HG03378 (cell line): ENCODE measurements around the gene BCORL1.

Experiments
- ATAC-seq: cut with Tn5 transposase; IDR thresholded peaks from one replicate; pipeline ENCODE4 v1.9.1; 2021; ENCODE audit warnings: mild to moderate bottlenecking, moderate library complexity; ENCODE audit not compliant: unreplicated experiment

The BCORL1 gene

DNA sequence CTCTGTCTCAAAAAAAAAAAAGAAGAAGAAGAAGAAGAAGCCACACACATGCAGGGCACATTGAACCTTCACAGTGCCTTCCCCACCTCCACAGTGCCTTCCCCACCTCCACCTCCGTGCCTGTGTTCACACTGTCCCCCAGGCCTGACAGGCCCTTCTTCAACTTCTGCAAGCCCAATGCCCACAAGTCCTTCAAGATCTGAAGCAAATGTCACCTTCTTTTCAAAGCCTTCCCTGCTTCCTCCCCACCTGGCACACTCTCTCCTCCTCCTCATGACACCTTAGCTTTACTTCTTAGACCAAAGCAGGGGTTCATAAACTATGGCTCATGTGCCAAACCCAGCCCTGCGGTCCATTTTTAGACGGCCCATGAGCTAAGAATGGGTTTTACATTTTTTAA lies 107.9 kb downstream of the BCORL1 start:
- no peak for ATAC-seq

DNA sequence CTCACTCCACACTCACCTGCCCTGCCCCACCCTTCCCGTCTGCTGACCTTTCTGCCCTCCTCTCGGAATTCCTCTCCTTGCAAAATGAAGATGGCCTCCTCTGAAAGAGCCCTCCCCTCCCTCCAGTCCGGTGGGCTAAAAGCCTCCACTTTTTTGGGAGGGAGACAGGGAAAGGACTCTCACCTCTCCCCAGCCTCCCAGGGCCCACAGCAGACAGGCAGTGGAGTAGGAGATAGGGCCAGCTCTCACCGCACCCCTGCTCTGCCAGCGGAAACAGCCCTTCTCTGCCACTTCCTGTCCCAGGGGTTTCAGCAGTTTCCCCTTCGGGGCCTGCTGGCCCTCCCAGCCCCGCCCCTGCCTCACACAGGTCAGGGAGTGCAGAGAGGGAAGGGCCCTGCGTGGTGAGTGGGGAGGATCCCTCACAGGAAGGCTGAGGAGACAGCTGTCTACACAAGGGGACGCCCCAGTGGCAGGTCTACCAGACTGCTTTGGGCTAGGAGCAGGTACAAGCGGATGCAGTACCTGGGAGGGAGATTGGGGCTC lies 109.6 kb downstream of the BCORL1 start:
- ATAC-seq = peak; percentile 99

DNA sequence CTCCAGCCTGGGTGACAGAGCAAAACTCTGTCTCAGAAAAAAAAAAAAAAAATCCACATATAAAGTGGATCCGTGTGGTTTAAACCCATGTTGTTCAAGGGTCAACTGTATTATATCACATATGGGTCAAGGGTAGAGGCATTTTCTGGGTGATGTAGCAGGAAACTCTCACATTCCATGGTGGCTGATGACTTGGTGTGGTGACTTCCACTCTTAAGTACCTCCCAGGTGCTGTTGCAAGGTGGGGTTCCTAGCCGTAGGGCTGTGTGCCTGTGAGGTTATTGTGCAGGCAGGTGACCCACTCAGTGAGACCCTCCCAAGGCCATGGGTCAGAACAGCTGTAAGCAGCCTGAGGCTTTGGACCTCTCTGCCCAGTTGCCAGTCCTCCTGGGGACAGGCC lies 110.8 kb downstream of the BCORL1 start:
- no peak for ATAC-seq

DNA sequence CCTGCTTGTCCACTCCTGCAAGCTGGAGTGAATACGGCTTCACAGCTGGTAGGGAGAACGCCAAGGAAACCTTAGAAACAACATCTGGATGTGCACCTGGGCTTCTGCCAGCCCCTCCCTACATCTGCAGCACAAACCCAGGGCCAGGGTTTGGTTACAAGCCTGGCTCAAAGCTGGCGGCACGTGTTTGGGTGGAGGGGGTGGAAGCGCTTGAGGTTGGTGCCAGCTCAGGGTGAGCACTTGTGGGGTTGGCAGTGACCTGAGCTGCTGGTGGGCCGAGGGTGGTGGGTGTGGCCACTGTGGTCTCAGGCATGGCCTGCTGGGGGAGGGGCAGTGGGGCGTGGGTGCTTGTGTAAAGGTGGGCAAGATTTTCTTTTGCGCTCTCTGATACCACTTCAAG lies 112.3 kb downstream of the BCORL1 start:
- no peak for ATAC-seq

DNA sequence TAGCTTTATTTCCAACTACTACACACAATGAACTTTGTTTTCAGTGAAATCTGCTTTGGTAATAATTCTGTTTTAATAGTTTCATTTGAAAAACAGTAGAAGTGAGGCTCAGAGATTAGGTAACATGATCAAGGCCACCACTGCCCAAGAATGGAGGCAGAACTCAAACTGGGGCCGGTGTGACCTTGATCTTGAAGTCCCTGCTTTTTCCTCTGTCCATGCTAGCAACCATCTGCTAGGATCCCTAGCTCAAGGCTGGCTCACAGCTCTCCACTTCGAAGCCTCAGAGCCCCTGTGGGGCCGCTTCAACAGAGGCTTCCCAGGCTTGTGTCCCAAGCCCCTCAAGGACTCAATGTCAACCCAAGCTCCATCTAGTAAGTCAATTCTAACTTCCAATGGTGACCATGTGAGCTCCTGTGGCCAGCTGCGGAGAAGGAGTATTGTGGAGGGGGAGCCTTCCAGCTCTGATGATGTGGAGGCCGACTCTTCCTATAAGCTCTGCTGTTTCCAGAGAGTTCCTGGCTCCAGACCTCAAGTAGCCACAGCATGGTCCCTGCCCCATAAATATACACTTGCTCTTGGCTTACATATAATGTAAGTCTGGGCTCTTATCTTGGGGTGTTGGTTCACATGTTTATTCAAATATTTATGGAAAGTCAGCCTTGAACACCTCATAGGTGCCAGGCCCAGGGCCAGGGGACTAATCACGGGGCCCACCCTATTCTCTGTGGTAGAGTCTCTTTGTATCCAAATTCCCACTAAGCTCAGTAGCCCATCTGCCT lies 113.0 kb downstream of the BCORL1 start:
- no peak for ATAC-seq

DNA sequence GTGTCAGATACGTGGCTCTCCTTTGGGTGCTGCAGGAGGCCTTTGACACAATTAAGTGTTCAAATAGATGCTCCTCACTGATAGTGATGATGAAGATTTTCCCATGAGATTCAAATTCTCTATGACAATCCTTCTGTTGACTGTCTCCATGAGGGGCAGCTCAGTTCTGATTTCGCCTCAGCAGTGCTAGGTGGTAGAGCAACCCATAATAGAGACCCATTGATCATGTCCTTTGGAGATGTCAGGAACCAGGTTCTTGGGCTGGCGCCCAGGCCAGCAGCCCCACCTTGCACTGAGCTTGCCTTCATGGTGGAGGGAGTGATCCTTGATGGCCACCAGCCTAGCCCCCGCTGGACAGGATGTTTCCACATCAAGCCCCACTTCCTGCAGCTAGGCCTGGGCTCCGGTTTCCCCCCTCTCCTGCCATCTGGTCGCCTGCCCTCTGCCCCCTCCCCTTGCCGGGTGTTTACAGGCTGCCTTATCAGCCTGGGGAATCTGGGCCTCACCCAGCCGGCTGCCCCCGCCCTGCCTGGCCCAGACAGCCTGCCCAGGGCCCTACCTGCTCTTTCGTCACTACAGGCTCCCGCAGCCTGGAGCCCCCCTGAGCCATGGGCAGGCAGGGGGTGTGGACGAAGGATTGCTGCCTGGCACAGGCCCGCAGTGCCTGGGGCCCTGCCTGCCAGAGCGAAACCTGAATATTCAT lies 115.2 kb downstream of the BCORL1 start:
- no peak for ATAC-seq

DNA sequence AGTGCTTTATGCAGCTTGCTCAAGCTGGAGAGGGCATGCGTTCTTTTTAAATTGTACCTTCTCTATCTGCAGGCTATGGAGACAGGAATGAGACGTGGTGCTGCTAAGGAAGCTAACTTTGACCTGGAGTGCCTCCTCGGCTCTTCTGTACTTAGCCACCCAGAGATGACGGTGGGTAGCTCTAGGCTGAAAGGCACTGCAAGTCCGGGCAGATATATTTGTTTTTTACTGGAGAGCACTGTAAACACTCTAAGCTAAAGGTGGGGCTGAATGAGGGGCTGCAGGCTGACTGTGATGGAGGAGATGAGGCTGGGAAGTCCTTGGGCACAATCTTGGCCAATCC lies 115.7 kb downstream of the BCORL1 start:
- ATAC-seq = no peak

DNA sequence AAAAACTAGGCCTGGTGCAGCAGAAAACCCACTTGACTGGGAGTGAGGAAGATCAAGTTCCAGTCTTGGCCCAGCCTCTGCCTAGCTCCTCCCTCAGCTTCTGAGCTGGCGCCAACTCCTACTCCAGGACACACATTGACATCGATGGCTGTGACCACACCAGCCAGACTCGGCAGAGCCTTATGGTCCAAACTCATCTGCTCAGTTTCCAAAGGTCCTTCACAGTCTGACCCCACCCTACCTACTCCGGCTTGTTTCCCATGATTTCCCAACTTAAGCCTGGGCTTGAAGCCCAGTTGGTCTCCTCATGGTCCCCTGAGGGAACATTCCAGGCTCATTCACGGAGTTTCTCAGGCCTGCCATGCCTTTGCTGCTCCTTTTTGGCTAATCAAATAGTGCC lies 117.7 kb downstream of the BCORL1 start:
- no peak for ATAC-seq

DNA sequence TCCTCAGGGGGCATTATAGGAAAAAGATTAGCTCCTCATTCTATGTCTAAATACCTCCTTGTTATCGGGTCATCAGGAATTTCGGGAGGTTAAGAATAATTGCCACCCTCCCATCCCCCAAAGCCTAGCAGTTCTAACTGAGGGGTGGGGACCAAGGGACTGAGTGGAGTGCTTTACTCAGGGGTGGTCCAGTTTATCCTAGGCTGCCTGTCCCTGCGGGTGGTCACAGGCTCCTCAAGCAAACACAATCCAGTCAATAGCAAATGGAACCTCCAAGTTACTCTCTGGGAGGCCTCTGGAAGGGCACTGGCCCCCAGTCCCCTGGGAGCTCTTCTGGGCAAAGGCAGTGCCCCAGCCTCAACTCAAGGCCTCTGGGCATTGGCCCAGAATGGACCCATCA lies 121.2 kb downstream of the BCORL1 start:
- ATAC-seq = no peak

DNA sequence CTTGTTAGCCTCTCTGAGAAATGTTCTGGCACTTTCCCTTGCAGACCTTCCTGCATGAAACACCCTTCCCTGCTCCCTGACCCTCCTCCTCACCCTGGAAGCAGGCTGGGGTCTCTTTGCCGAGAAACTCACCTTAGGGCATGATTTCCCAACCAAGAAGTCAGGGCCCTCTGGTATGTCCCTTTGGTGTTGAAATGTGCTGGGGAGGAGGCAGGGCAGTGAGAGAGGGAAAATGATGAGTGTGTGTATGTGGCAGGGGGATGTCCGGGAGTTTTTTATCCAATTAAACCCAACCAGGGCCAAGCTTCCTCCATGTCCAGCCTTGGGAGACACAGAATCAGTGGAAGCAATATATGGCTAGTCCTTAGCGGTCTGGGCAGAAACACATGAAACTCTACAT lies 122.8 kb downstream of the BCORL1 start:
- ATAC-seq = no peak

DNA sequence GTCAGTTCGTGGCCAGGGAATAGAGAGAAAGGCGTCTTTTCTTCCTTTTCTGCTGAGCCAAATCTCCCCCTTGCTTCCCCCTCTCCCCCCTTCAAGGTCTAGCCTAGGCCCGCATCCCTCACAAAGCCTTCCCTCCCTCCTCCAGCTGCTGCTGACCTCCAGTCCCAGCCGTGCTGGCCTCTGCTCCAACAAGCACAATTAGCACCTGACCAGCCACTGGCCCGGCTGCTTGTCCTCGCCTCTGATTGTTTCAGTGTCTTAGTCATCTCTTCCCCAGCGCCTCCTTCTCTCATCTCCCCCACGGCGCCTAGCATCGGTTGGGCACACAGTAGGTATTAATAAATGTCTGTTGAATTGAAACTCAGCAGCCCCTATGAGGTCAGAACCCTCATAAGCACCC lies 123.6 kb downstream of the BCORL1 start:
- no peak for ATAC-seq
